ENCODE results near the gene BCAS3. TPM values are rescaled to one million over a fixed set of nuclear protein-coding genes. Genes with fewer than 3 reads are reported as not detected.

The BCAS3 gene
- total and polyA plus RNA-seq, 2 donors (not counting 1 experiment from before 2014, with no cell fraction given), result 13.9 to 73.4 TPM

- Histone ChIP-seq H3K27me3 (replicated peaks in 1 of 4; ENCODE audit: control extremely low read depth in 1 of 4, control insufficient read depth in 3 of 4, insufficient read depth in 4 of 4, low read length in 3 of 4) (no peaks in the 10 kb centered on the region), H3K9me3 (ENCODE audit: control extremely low read depth in 1 of 3, control insufficient read depth in 2 of 3, insufficient read depth in 1 of 3, low read length in 2 of 3) (peaks cover 0 to 8% (median 0%) of the 10 kb centered on the region in 3 donors), H3K9ac (ENCODE audit: low read length) (no peak overlapping the region), H3K79me2 (ENCODE audit: control insufficient read depth, insufficient read depth, low read length) (peaks cover 4% of the 10 kb centered on the region), H3K27ac (ENCODE audit: low read length in 2 of 2) (no peak overlapping the region), H3K4me1 (ENCODE audit: control insufficient read depth in 2 of 2, insufficient read depth in 2 of 2, low read length in 2 of 2) (no peaks in the 10 kb centered on the region), H3K4me2 (replicated peaks; ENCODE audit: low read depth, low read length, poor library complexity, severe bottlenecking) (no peak overlapping the region), H3K4me3 (ENCODE audit: control extremely low read depth in 1 of 5, extremely low read depth in 1 of 5, insufficient read depth in 1 of 5, low read depth in 2 of 5, low read length in 4 of 5) (no peak overlapping the region), H4K20me1 (ENCODE audit: control insufficient read depth, insufficient read depth, low read length, poor library complexity, severe bottlenecking) (no peaks in the 10 kb centered on the region), H2AFZ (ENCODE audit: insufficient read depth, low read depth, low read length, poor library complexity, severe bottlenecking) (no peak overlapping the region), H3K36me3 (replicated peaks in 1 of 2; ENCODE audit: control extremely low read depth in 1 of 2, control insufficient read depth in 1 of 2, extremely low read depth in 1 of 2, insufficient read depth in 2 of 2, low read length in 1 of 2) (no peaks in the 10 kb centered on the region)
- ATAC-seq (ENCODE audit: low read depth) (no peak), DNase-seq (no peak)
- ChIA-PET CTCF (no interaction called here), POLR2A (no interaction called here)
- WGBS (ENCODE audit: insufficient coverage), result 92% methylated on average over 13 of the region's 13 CpGs
- Mint-ChIP-seq H3K4me1 (peaks cover 7% of the 10 kb centered on the region), H3K27ac (no peak overlapping the region), H3K4me3 (no peak overlapping the region), H3K9me3 (ENCODE audit: insufficient read depth) (peaks cover 6% of the 10 kb centered on the region), H3K27me3 (no peaks in the 10 kb centered on the region)
- intact Hi-C loops (cut with micrococcal nuclease), result no loop called here
- TF ChIP-seq EZH2 (IDR thresholded peaks at IDR 0.05; ENCODE audit: borderline replicate concordance, insufficient read depth, low read depth, low read length, poor library complexity, severe bottlenecking) (no peak), CTCF (IDR thresholded peaks at IDR 0.05) (no peak)
Observed at GRCh38 chr17:60766778-60767190, 89.1 kb downstream of the BCAS3 start.

- Histone ChIP-seq H2AFZ (ENCODE audit: insufficient read depth, low read depth, low read length, poor library complexity, severe bottlenecking) (no peak overlapping the region), H4K20me1 (ENCODE audit: control insufficient read depth, insufficient read depth, low read length, poor library complexity, severe bottlenecking) (no peaks in the 10 kb centered on the region), H3K27ac (ENCODE audit: low read length in 2 of 2) (no peak overlapping the region), H3K9me3 (ENCODE audit: control extremely low read depth in 1 of 3, control insufficient read depth in 2 of 3, insufficient read depth in 1 of 3, low read length in 2 of 3) (peaks cover 0 to 8% (median 0%) of the 10 kb centered on the region in 3 donors), H3K79me2 (ENCODE audit: control insufficient read depth, insufficient read depth, low read length) (peaks cover 4% of the 10 kb centered on the region), H3K9ac (ENCODE audit: low read length) (no peak overlapping the region), H3K4me3 (ENCODE audit: control extremely low read depth in 1 of 5, extremely low read depth in 1 of 5, insufficient read depth in 1 of 5, low read depth in 2 of 5, low read length in 4 of 5) (no peak overlapping the region), H3K4me1 (ENCODE audit: control insufficient read depth in 2 of 2, insufficient read depth in 2 of 2, low read length in 2 of 2) (no peaks in the 10 kb centered on the region), H3K27me3 (replicated peaks in 1 of 4; ENCODE audit: control extremely low read depth in 1 of 4, control insufficient read depth in 3 of 4, insufficient read depth in 4 of 4, low read length in 3 of 4) (no peaks in the 10 kb centered on the region), H3K4me2 (replicated peaks; ENCODE audit: low read depth, low read length, poor library complexity, severe bottlenecking) (no peak overlapping the region), H3K36me3 (replicated peaks in 1 of 2; ENCODE audit: control extremely low read depth in 1 of 2, control insufficient read depth in 1 of 2, extremely low read depth in 1 of 2, insufficient read depth in 2 of 2, low read length in 1 of 2) (no peaks in the 10 kb centered on the region)
- H3K4me3 Mint-ChIP-seq, result no peak overlapping the region
- H3K9me3 Mint-ChIP-seq (ENCODE audit: insufficient read depth), result peaks cover 6% of the 10 kb centered on the region
- no peaks in the 10 kb centered on the region for H3K27me3 Mint-ChIP-seq
- 97% methylated on average over 3 of the region's 4 CpGs for WGBS (ENCODE audit: insufficient coverage)
- TF ChIP-seq EZH2 (IDR thresholded peaks at IDR 0.05; ENCODE audit: borderline replicate concordance, insufficient read depth, low read depth, low read length, poor library complexity, severe bottlenecking), result no peak
- TF ChIP-seq CTCF (IDR thresholded peaks at IDR 0.05), result no peak
- DNase-seq (no peak), ATAC-seq (ENCODE audit: low read depth) (no peak)
- H3K27ac Mint-ChIP-seq, result no peak overlapping the region
- peaks cover 7% of the 10 kb centered on the region for H3K4me1 Mint-ChIP-seq
- intact Hi-C loops (cut with micrococcal nuclease), result no loop called here
- ChIA-PET CTCF (no interaction called here), POLR2A (no interaction called here)
Observed at GRCh38 chr17:60767744-60768308, 90.2 kb downstream of the BCAS3 start.
